Sigmoid colon (tissue), 7 donors: ENCODE results near the gene LRRFIP1. TPM values are rescaled to one million over a fixed set of nuclear protein-coding genes. Genes with fewer than 3 reads are reported as not detected.
"Not testable (repeated sequence)": the region's sequence is repeated elsewhere in the genome, so short reads cannot be mapped to it uniquely, and the experiment has no call there.

Experiments
- DNase-seq: peaks from one replicate; pipeline ENCODE4 v3.0.0-alpha.2; 2019
- H3K27ac ChIP-seq, 4 donors: fragments of 200-600 bp; sonication (generic); one replicate each; pipeline ENCODE4 v1.5.1; 2016 to 2019; ENCODE audit warnings: mild to moderate bottlenecking in 1 of 4
- H3K27me3 ChIP-seq, 3 donors: fragments of 200-600 bp; sonication (generic); one replicate each; pipeline ENCODE4 v1.5.1; 2019; ENCODE audit warnings: mild to moderate bottlenecking in 1 of 3
- H3K36me3 ChIP-seq, 4 donors: fragments of 200-600 bp; sonication (generic); one replicate each; pipeline ENCODE4 v1.5.1; 2016 to 2019
- H3K4me1 ChIP-seq, 4 donors: fragments of 200-600 bp; sonication (generic); one replicate each; pipeline ENCODE4 v1.5.1; 2017 to 2019
- H3K4me3 ChIP-seq, 4 donors: fragments of 200-600 bp; sonication (generic); one replicate each; pipeline ENCODE4 v1.5.1; 2017 to 2019; ENCODE audit warnings: mild to moderate bottlenecking in 2 of 4, moderate library complexity in 1 of 4
- H3K9me3 ChIP-seq, 4 donors: fragments of 200-600 bp in 3 of 4; sonication (generic) in 3 of 4; one replicate each; pipeline versions ENCODE4 v1.5.1 to v1.6.1; 2013 to 2019
- EP300 ChIP-seq, 4 donors: sonication (generic); formaldehyde crosslinking; IDR thresholded peaks; one replicate each; pipeline ENCODE4 v1.6.1; 2017; ENCODE audit warnings: antibody characterized with exemption in 4 of 4
- POLR2A ChIP-seq, 2 donors: fragments of 450-650 bp; IDR thresholded peaks; one replicate each; pipeline ENCODE4 v1.6.1; 2016; ENCODE audit warnings: antibody characterized with exemption in 2 of 2, mild to moderate bottlenecking in 2 of 2, moderate library complexity in 2 of 2
- POLR2AphosphoS5 ChIP-seq, 4 donors: sonication (generic); formaldehyde crosslinking; IDR thresholded peaks; one replicate each; pipeline ENCODE4 v1.6.1; 2017; ENCODE audit warnings: antibody characterized with exemption in 4 of 4
- WGBS, 2 donors: extraction: QIAGEN DNeasy Blood & Tissue Kit; methylation state at CpG; one replicate each; pipeline ENCODE4 v1.1.7; 2013; 5-methylcytosine and 5-hydroxymethylcytosine counted together
- intact Hi-C: fragments of 100-400 bp; cut with DNase I; formaldehyde crosslinking; loops from one replicate; pipeline ENCODE4 v1.15.1; 2023
- polyA plus RNA-seq, 3 donors: library from polyadenylated mRNA; stranded (reverse); fragments of 200-250 nt; gene quantifications; one replicate each; pipeline ENCODE4 v1.2.3, GENCODE V29; 2013
- total RNA-seq, 4 donors: library from RNA; depleted of rRNA; stranded (reverse); fragments of >200 nt; gene quantifications; one replicate each; pipeline ENCODE4 v1.1.0, GENCODE V29; 2016
- TF ChIP-seq, protein P1 (sequence below), 4 experiments: fragments of 450-650 bp in 3 of 4; fragments of 200-600 bp in 1 of 4; IDR thresholded peaks; one replicate each; pipeline ENCODE4 v1.5.1; 2016 to 2019; ENCODE audit warnings: antibody characterized with exemption in 4 of 4, mild to moderate bottlenecking in 3 of 4, moderate library complexity in 2 of 4
- donor health status: healthy with polysubstance abuse.
- donor health status: Bipolar disorder and iron deficiency.
- donor health status: healthy.

Gene LRRFIP1
- total and polyA plus RNA-seq, 7 donors, result 42.0 to 185 (median 112) TPM

DNA sequence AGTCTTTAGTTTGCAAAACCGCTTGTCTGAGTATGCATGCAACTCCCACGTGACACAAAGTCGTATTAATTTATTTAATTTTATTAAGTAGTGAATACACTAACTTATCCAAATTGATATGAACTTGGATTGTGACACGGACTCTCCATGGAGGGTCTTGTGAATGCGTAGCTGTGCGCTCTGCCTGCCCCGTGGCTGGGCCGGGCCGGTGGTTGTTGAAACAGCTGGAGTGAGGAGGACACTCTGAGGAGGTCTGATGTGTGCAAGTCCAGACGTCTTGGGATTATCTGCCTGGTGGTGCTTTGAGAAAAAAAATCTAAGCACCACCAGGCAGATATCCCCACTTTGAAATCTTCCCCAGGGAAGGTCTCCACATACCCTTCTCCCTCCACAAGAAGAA, 130.2 kb downstream of the LRRFIP1 start:
- WGBS, 2 donors, result 92 to 94% methylated on average over 10 of the region's 10 CpGs

DNA sequence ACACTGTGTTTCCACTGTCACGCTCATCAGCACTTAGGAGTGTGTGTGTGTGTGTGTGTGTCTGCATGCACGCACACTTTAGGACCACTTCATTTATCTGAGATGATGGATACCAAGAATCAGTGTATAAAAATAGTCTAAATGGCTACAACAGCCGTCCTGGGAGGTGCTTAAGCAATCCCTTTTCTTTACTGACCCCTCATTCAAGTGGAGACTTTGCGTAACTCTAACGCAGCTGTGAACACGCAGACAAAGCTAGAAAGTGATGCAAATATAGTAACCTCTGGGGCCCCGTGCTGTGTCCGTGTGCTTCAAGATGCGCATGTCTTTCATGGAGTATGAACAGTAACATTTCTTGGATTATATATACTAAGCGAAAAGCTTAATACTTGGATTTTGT, 130.8 kb downstream of the LRRFIP1 start:
- Histone ChIP-seq H3K4me3 (no peak overlapping the region), H3K36me3 (peaks cover 4 to 95% (median 71%) of the 10 kb centered on the region in 4 donors)

More for the DNA sequence above, 130.2 kb downstream of the LRRFIP1 start:
- DNase-seq, result no peak
- H3K36me3 ChIP-seq, result peaks cover 4 to 95% (median 73%) of the 10 kb centered on the region in 4 donors
- no peaks in the 10 kb centered on the region for H3K9me3 ChIP-seq
- no peak overlapping the region for H3K4me3 ChIP-seq
- TF ChIP-seq POLR2A (IDR thresholded peaks at IDR 0.05), result no peak
- H3K27me3 ChIP-seq, result no peaks in the 10 kb centered on the region
- intact Hi-C loops, result no loop called here
- peaks cover 0 to 8% (median 0%) of the 10 kb centered on the region in 4 donors for H3K4me1 ChIP-seq
- H3K27ac ChIP-seq, result no peak overlapping the region

DNA sequence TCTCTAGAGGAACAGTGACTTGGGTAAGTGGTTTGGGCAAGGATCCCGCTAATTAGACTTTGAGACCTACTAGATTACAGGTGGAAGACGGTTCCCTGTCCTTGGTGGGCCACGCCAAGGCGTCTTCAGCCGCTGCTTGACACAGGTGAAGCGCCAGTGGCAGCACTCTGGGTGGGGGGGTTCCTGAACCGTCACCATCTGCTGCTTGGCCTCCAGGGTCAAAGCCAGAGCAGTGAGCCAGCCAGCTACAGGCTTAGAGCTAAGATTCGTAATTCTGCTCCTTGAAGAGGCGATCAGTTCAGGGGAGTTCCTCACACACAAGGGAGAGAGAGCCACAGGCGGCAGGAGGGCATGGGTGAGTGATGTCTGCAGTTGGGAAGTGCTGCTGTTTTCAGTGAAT, 131.8 kb downstream of the LRRFIP1 start:
- no peaks in the 10 kb centered on the region for H3K9me3 ChIP-seq
- peaks cover 0 to 8% (median 0%) of the 10 kb centered on the region in 4 donors for H3K4me1 ChIP-seq
- peaks cover 4 to 95% (median 67%) of the 10 kb centered on the region in 4 donors for H3K36me3 ChIP-seq
- no peak overlapping the region for H3K4me3 ChIP-seq
- intact Hi-C loops, result no loop called here
- no peak overlapping the region for H3K27ac ChIP-seq
- 91 to 94% methylated on average over 10 of the region's 10 CpGs for WGBS, 2 donors
- TF ChIP-seq, protein P1, sequence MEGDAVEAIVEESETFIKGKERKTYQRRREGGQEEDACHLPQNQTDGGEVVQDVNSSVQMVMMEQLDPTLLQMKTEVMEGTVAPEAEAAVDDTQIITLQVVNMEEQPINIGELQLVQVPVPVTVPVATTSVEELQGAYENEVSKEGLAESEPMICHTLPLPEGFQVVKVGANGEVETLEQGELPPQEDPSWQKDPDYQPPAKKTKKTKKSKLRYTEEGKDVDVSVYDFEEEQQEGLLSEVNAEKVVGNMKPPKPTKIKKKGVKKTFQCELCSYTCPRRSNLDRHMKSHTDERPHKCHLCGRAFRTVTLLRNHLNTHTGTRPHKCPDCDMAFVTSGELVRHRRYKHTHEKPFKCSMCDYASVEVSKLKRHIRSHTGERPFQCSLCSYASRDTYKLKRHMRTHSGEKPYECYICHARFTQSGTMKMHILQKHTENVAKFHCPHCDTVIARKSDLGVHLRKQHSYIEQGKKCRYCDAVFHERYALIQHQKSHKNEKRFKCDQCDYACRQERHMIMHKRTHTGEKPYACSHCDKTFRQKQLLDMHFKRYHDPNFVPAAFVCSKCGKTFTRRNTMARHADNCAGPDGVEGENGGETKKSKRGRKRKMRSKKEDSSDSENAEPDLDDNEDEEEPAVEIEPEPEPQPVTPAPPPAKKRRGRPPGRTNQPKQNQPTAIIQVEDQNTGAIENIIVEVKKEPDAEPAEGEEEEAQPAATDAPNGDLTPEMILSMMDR (IDR thresholded peaks at IDR 0.05), result no peak
- TF ChIP-seq EP300 (IDR thresholded peaks at IDR 0.05) (no peak), POLR2AphosphoS5 (IDR thresholded peaks at IDR 0.05) (no peak), POLR2A (IDR thresholded peaks at IDR 0.05) (no peak)
- H3K27me3 ChIP-seq, result no peaks in the 10 kb centered on the region
- no peak for DNase-seq

More for the DNA sequence above, 130.8 kb downstream of the LRRFIP1 start:
- Histone ChIP-seq H3K9me3 (no peaks in the 10 kb centered on the region), H3K27me3 (no peaks in the 10 kb centered on the region), H3K4me1 (peaks cover 0 to 8% (median 0%) of the 10 kb centered on the region in 4 donors), H3K27ac (no peak overlapping the region)
- TF ChIP-seq EP300 (IDR thresholded peaks at IDR 0.05) (no peak), POLR2A (IDR thresholded peaks at IDR 0.05) (no peak), POLR2AphosphoS5 (IDR thresholded peaks at IDR 0.05) (no peak)
- TF ChIP-seq, protein P1 (IDR thresholded peaks at IDR 0.05), result no peak
- WGBS, 2 donors, result 95 to 96% methylated on average over 10 of the region's 10 CpGs
- intact Hi-C loops, result no loop called here
- no peak for DNase-seq

DNA sequence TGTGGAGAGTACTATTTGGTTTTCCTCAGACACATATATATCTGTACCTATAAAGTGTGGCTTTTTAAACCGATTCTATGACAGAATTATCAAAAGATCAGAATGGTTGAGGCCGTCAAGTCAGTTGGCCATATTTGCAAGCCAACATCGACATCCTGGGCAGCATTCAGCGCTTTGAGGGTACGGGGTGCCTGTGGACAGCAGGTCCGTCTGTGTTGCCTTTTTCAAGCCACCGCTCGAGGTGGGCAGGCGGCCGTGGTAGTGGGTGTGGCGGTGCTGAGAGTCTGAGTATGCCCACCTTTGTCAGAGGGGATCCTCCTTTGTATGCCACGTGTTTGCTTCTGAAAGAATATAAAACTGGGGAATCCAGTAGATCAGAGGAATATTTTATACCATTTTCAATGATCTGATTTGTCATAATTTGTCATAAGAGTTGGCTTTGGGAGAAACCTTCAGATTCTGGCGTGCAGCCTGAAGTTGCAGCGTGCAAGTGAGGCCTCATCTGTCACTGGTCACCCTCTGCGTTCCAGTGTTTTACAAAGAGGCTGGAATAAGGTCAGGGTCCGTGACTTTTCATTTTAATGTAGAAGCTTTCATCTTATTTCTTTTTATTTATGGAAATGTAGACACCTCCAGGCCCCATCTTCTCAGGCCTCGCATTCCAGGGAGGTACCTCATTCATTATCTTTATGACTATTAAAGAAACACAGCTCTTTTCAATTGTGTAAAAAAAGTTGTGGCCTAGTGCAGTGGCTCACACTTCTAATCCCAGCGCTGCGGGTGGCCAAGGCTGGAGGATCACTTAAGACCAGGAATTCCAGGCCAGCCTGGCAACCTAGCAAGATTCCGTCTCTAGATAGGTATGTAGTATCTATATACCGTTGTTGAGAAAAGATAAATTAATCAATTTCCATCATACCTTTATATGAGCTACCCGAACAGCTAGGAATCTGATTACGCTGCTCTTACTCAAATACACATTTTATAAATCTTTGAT, 133.4 kb downstream of the LRRFIP1 start:
- Histone ChIP-seq H3K4me1 (peaks cover 0 to 8% (median 2%) of the 10 kb centered on the region in 4 donors), H3K27ac (no peak overlapping the region), H3K27me3 (no peaks in the 10 kb centered on the region), H3K4me3 (no peak overlapping the region), H3K36me3 (peaks cover 3 to 87% (median 51%) of the 10 kb centered on the region in 4 donors), H3K9me3 (no peaks in the 10 kb centered on the region)
- no peak for DNase-seq
- WGBS, 2 donors, result 95 to 97% methylated on average over 23 of the region's 23 CpGs
- intact Hi-C loops, result no loop called here
- TF ChIP-seq POLR2AphosphoS5 (IDR thresholded peaks at IDR 0.05) (no peak), POLR2A (IDR thresholded peaks at IDR 0.05) (no peak), EP300 (IDR thresholded peaks at IDR 0.05) (no peak)
- TF ChIP-seq, protein P1 (IDR thresholded peaks at IDR 0.05), result no peak

DNA sequence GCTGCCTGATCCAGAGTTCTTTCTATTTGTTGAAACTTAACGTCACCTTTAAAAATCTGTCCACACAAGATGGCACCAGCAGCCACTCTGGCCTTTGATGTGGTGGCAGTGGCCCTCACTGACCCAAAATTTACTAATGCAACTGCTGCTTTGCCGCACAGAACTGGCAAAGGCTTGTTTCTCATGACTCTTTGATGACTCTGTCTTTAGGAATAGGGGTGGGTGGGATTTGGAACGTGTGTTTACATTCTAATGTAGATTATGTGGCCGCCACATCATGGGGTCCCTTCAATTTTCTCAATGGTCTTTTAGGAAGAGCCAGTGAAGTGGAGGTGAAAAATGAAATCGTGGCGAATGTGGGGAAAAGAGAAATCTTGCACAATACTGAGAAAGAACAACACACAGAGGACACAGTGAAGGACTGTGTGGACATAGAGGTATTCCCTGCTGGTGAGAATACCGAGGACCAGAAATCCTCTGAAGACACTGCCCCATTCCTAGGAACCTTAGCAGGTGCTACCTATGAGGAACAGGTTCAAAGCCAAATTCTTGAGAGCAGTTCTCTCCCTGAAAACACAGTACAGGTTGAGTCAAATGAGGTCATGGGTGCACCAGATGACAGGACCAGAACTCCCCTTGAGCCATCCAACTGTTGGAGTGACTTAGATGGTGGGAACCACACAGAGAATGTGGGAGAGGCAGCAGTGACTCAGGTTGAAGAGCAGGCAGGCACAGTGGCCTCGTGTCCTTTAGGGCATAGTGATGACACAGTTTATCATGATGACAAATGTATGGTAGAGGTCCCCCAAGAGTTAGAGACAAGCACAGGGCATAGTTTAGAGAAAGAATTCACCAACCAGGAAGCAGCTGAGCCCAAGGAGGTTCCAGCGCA, 135.2 kb downstream of the LRRFIP1 start:
- H3K9me3 ChIP-seq, H3K4me3 ChIP-seq, H3K27me3 ChIP-seq, DNase-seq, intact Hi-C loops, H3K27ac ChIP-seq: not testable (repeated sequence)
- peaks cover 0 to 14% (median 5%) of the 10 kb centered on the region in 4 donors for H3K4me1 ChIP-seq
- WGBS, 2 donors, result 95% methylated on average over 9 of the region's 9 CpGs
- H3K36me3 ChIP-seq, result peaks cover 0 to 75% (median 43%) of the 10 kb centered on the region in 4 donors
